HepG2 (cell line): ENCODE measurements around the gene FDPS. TPM values are rescaled to one million over a fixed set of nuclear protein-coding genes. Genes with fewer than 3 reads are reported as not detected.
A peak's percentile ranks its signal among the peaks of the same experiment; 100 is the strongest.

Source experiments
- CENPX ChIP-seq: sonication (generic); formaldehyde crosslinking; IDR thresholded peaks from 2 replicates; pipeline ENCODE4 v1.9.0; 2021; ENCODE audit warnings: mild to moderate bottlenecking, missing genetic modification reagents, moderate library complexity
- E2F2 ChIP-seq: sonication (generic); formaldehyde crosslinking; IDR thresholded peaks from 2 replicates; pipeline ENCODE4 v1.4.0; 2020; ENCODE audit warnings: missing genetic modification reagents, borderline replicate concordance
- GZF1 ChIP-seq: sonication (generic); formaldehyde crosslinking; IDR thresholded peaks from 2 replicates; pipeline ENCODE4 v1.5.1; 2020; ENCODE audit warnings: mild to moderate bottlenecking, missing genetic modification reagents
- HCFC1 ChIP-seq: fragments of 150-350 bp; IDR thresholded peaks from 2 replicates; pipeline ENCODE4 v1.6.1; 2014; ENCODE audit warnings: low read depth, low read length
- MAX ChIP-seq: IDR thresholded peaks from 2 replicates; pipeline ENCODE4 v1.6.1; 2012; ENCODE audit warnings: inconsistent platforms
- NFKBIZ ChIP-seq: IDR thresholded peaks from 2 replicates; pipeline ENCODE4 v1.6.1; 2018; ENCODE audit warnings: missing genetic modification reagents, missing compliant biosample characterization
- NR1H2 ChIP-seq: sonication (generic); formaldehyde crosslinking; IDR thresholded peaks from 2 replicates; pipeline ENCODE4 v1.8.1; 2022; ENCODE audit warnings: low read depth, missing genetic modification reagents, borderline replicate concordance
- RARA ChIP-seq: IDR thresholded peaks from 2 replicates; pipeline ENCODE4 v1.6.1; 2016; ENCODE audit warnings: missing genetic modification reagents, missing compliant biosample characterization
- RBM22 ChIP-seq: fragments of 200-400 bp; formaldehyde crosslinking; optimal IDR thresholded peaks from 2 replicates; pipeline ENCODE3; 2017; ENCODE audit warnings: mild to moderate bottlenecking, low read length, moderate library complexity
- SALL1 ChIP-seq: sonication (generic); formaldehyde crosslinking; IDR thresholded peaks from 2 replicates; pipeline ENCODE4 v1.8.0; 2022; ENCODE audit warnings: mild to moderate bottlenecking, missing genetic modification reagents
- SETDB1 ChIP-seq: sonication (generic); formaldehyde crosslinking; IDR thresholded peaks from 2 replicates; pipeline ENCODE4 v1.5.1; 2020; ENCODE audit warnings: missing genetic modification reagents, mild to moderate bottlenecking, borderline replicate concordance
- SP2 ChIP-seq: sonication (generic); formaldehyde crosslinking; IDR thresholded peaks from 2 replicates; pipeline ENCODE4 v1.5.1; 2020; ENCODE audit warnings: mild to moderate bottlenecking, missing genetic modification reagents
- TIGD3 ChIP-seq: sonication (generic); formaldehyde crosslinking; IDR thresholded peaks from 2 replicates; pipeline ENCODE4 v1.5.1; 2020; ENCODE audit warnings: mild to moderate bottlenecking, missing genetic modification reagents, borderline replicate concordance
- TRIM24 ChIP-seq: sonication (generic); formaldehyde crosslinking; IDR thresholded peaks from 2 replicates; pipeline ENCODE4 v1.8.0; 2022; ENCODE audit warnings: mild to moderate bottlenecking, missing genetic modification reagents
- ZBTB20 ChIP-seq: sonication (generic); formaldehyde crosslinking; IDR thresholded peaks from 2 replicates; pipeline ENCODE4 v1.8.1; 2023; ENCODE audit warnings: missing genetic modification reagents, low read depth, mild to moderate bottlenecking, borderline replicate concordance
- ZNF276 ChIP-seq: sonication (generic); formaldehyde crosslinking; IDR thresholded peaks from 2 replicates; pipeline ENCODE4 v1.4.0; 2020; ENCODE audit warnings: mild to moderate bottlenecking, low read depth, missing genetic modification reagents
- ZSCAN22 ChIP-seq: sonication (generic); formaldehyde crosslinking; IDR thresholded peaks from 2 replicates; pipeline ENCODE4 v1.4.0; 2020; ENCODE audit warnings: mild to moderate bottlenecking, missing genetic modification reagents
- polyA plus RNA-seq, 8 experiments: library from polyadenylated mRNA; depleted of rRNA in 3 of 8; stranded (reverse) in 7 of 8; unstranded in 1 of 8; fragments of >200 nt; fragmentation: Illumina TruSeq in 4 of 8; extraction: Trizol in 4 of 8; gene quantifications; 2 replicates each; pipeline versions ENCODE4 v1.2.1 to v1.2.3, GENCODE V29; 2011 to 2016; ENCODE audit warnings: low read depth in 4 of 8, missing spikeins in 1 of 8, mixed read lengths in 1 of 8; ENCODE audit not compliant: insufficient read depth in 1 of 8
- total RNA-seq, 5 experiments: library from RNA; depleted of rRNA; stranded (reverse); fragments of >200 nt; fragmentation: Illumina TruSeq; extraction: Trizol; gene quantifications; 2 replicates each; pipeline ENCODE4 v1.2.3, GENCODE V29; 2016; ENCODE audit warnings: low read depth in 1 of 5
- TF ChIP-seq, protein P1 (sequence below): sonication (generic); formaldehyde crosslinking; IDR thresholded peaks from 2 replicates; pipeline ENCODE4 v1.4.0; 2020; ENCODE audit warnings: mild to moderate bottlenecking, missing genetic modification reagents
- TF ChIP-seq, protein P2 (sequence below): sonication (generic); formaldehyde crosslinking; IDR thresholded peaks from 2 replicates; pipeline ENCODE4 v1.4.0; 2020; ENCODE audit warnings: low read depth, missing genetic modification reagents

FDPS gene
- total and polyA plus RNA-seq, 2 of the 13 experiments (the other 11 are each of a cell fraction or from before 2014, with no cell fraction given) = 264 to 519 TPM

DNA sequence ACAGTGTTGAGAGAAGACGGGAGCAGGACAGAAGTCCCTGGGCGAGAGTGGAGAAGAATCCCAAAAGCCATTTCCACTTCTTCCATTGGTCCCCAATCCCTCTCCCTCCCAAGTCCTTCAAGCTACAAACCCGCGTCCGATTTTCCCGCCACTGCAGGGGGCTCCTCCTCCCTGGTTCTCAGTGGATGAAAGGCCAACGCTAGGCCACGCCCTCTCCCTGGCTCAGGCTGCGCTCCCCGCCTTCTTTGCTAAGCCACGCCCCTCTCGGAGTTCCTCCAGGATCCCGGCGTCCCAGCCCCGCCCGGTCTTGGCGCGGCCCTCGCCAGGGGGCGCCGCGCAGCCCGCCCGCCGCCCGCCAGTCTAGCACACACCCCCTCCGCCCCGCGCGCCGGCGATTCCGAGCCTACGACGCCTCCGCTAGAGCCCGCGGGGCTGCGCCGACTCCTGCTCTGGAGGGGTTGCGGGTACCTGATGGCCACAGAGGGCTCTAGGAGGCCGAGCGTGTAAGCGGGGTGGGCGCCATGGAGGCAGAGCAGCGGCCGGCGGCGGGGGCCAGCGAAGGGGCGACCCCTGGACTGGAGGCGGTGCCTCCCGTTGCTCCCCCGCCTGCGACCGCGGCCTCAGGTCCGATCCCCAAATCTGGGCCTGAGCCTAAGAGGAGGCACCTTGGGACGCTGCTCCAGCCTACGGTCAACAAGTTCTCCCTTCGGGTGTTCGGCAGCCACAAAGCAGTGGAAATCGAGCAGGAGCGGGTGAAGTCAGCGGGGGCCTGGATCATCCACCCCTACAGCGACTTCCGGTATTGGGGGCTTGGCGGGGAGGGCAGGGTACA lies 31.4 kb upstream of the FDPS start, which contains the start of gene HCN3 (continued):
- TF ChIP-seq, protein P1, sequence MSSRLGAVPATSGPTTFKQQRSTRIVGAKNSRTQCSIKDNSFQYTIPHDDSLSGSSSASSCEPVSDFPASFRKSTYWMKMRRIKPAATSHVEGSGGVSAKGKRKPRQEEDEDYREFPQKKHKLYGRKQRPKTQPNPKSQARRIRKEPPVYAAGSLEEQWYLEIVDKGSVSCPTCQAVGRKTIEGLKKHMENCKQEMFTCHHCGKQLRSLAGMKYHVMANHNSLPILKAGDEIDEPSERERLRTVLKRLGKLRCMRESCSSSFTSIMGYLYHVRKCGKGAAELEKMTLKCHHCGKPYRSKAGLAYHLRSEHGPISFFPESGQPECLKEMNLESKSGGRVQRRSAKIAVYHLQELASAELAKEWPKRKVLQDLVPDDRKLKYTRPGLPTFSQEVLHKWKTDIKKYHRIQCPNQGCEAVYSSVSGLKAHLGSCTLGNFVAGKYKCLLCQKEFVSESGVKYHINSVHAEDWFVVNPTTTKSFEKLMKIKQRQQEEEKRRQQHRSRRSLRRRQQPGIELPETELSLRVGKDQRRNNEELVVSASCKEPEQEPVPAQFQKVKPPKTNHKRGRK = no peak
- TF ChIP-seq TRIM24 (CRISPR knock-in tag) (no peak), E2F2 (peak; percentile 51; the same call in 1 of the 2 replicates), NFKBIZ (CRISPR knock-in tag) (no peak), CENPX (CRISPR knock-in tag) (no peak), NR1H2 (no peak), ZBTB20 (CRISPR knock-in tag) (no peak), RARA (CRISPR knock-in tag) (no peak), ZNF276 (CRISPR knock-in tag) (peak; percentile 33; the same call in 1 of the 2 replicates), RBM22 (no peak), SETDB1 (CRISPR knock-in tag) (no peak), TIGD3 (CRISPR knock-in tag) (0 out of 2 replicates have a peak, but pooled peaks have one; percentile 65), HCFC1 (no peak; the same call in 1 of the 2 replicates), GZF1 (CRISPR knock-in tag) (no peak; the same call in 1 of the 2 replicates), SP2 (no peak), SALL1 (CRISPR knock-in tag) (peak; percentile 75), ZSCAN22 (no peak), MAX (peak; percentile 78)
- TF ChIP-seq, protein P2, sequence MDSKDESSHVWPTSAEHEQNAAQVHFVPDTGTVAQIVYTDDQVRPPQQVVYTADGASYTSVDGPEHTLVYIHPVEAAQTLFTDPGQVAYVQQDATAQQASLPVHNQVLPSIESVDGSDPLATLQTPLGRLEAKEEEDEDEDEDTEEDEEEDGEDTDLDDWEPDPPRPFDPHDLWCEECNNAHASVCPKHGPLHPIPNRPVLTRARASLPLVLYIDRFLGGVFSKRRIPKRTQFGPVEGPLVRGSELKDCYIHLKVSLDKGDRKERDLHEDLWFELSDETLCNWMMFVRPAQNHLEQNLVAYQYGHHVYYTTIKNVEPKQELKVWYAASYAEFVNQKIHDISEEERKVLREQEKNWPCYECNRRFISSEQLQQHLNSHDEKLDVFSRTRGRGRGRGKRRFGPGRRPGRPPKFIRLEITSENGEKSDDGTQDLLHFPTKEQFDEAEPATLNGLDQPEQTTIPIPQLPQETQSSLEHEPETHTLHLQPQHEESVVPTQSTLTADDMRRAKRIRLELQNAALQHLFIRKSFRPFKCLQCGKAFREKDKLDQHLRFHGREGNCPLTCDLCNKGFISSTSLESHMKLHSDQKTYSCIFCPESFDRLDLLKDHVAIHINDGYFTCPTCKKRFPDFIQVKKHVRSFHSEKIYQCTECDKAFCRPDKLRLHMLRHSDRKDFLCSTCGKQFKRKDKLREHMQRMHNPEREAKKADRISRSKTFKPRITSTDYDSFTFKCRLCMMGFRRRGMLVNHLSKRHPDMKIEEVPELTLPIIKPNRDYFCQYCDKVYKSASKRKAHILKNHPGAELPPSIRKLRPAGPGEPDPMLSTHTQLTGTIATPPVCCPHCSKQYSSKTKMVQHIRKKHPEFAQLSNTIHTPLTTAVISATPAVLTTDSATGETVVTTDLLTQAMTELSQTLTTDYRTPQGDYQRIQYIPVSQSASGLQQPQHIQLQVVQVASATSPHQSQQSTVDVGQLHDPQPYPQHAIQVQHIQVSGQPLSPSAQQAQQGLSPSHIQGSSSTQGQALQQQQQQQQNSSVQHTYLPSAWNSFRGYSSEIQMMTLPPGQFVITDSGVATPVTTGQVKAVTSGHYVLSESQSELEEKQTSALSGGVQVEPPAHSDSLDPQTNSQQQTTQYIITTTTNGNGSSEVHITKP (CRISPR knock-in tag) = no peak
